Neuronal stem cell (in vitro differentiated cells): ENCODE data around the gene DARS2. TPM values are rescaled to one million over a fixed set of nuclear protein-coding genes. Genes with fewer than 3 reads are reported as not detected.

Experiments used
- DNase-seq: peaks from one replicate; pipeline ENCODE4 v3.0.0-alpha.2; 2013; ENCODE audit warnings: low spot score
- H2AFZ ChIP-seq: one replicate; pipeline ENCODE4 v1.6.1; 2013; ENCODE audit warnings: mild to moderate bottlenecking, low read length, inconsistent platforms
- H2AK5ac ChIP-seq: 2 replicates; pipeline ENCODE4 v1.6.1; 2013; ENCODE audit warnings: low read depth, mild to moderate bottlenecking, inconsistent platforms, low read length, moderate library complexity, mixed read lengths
- H2BK120ac ChIP-seq: 2 replicates; pipeline ENCODE4 v1.6.1; 2013; ENCODE audit warnings: low read depth, mild to moderate bottlenecking, inconsistent platforms, low read length, moderate library complexity, mixed read lengths
- H2BK12ac ChIP-seq: one replicate; pipeline ENCODE4 v1.6.1; 2013; ENCODE audit warnings: low read length, inconsistent platforms
- H2BK15ac ChIP-seq: 2 replicates; pipeline ENCODE4 v1.6.1; 2013; ENCODE audit warnings: mild to moderate bottlenecking, low read length, inconsistent platforms, mixed read lengths
- H2BK5ac ChIP-seq: one replicate; pipeline ENCODE4 v1.6.1; 2013; ENCODE audit warnings: inconsistent platforms, mild to moderate bottlenecking, low read length, moderate library complexity
- H3K14ac ChIP-seq: one replicate; pipeline ENCODE4 v1.6.1; 2013; ENCODE audit warnings: low read length, inconsistent platforms
- H3K18ac ChIP-seq: 2 replicates; pipeline ENCODE4 v1.6.1; 2013; ENCODE audit warnings: low read length, inconsistent platforms
- H3K23ac ChIP-seq: 2 replicates; pipeline ENCODE4 v1.6.1; 2013; ENCODE audit warnings: low read depth, mild to moderate bottlenecking, mixed read lengths, low read length, inconsistent platforms; ENCODE audit not compliant: poor library complexity
- H3K27ac ChIP-seq: replicated peaks from 3 replicates; pipeline ENCODE4 v1.5.1; 2013; ENCODE audit warnings: low read length, inconsistent platforms
- H3K27me3 ChIP-seq, 3 experiments: 2 replicates each; pipeline ENCODE4 v1.6.1; 2013; ENCODE audit warnings: low read length in 3 of 3, mild to moderate bottlenecking in 2 of 3, inconsistent platforms in 1 of 3, low read depth in 1 of 3, mixed read lengths in 1 of 3, moderate library complexity in 1 of 3; ENCODE audit not compliant: control insufficient read depth in 3 of 3, insufficient read depth in 3 of 3
- H3K36me3 ChIP-seq, 2 donors: replicated peaks in 1 of 2; 2 replicates each; pipeline ENCODE4 v1.6.1; 2013; ENCODE audit warnings: low read length in 2 of 2; ENCODE audit not compliant: control insufficient read depth in 2 of 2, insufficient read depth in 2 of 2
- H3K4ac ChIP-seq: 2 replicates; pipeline ENCODE4 v1.6.1; 2013; ENCODE audit warnings: inconsistent platforms, mild to moderate bottlenecking, low read length, moderate library complexity
- H3K4me1 ChIP-seq, 2 donors: 1 replicate in 1 of 2; 2 replicates in 1 of 2; pipeline ENCODE4 v1.6.1; 2013; ENCODE audit warnings: low read length in 2 of 2, low read depth in 1 of 2; ENCODE audit not compliant: control insufficient read depth in 2 of 2, insufficient read depth in 1 of 2
- H3K4me2 ChIP-seq: one replicate; pipeline ENCODE4 v1.6.1; 2013; ENCODE audit warnings: mild to moderate bottlenecking, low read length, inconsistent platforms; ENCODE audit not compliant: insufficient read depth, poor library complexity, severe bottlenecking
- H3K4me3 ChIP-seq, 2 donors: 2 replicates each; pipeline ENCODE4 v1.5.1; 2013; ENCODE audit warnings: low read length in 2 of 2, mild to moderate bottlenecking in 2 of 2, inconsistent platforms in 1 of 2, moderate library complexity in 1 of 2
- H3K79me1 ChIP-seq: one replicate; pipeline ENCODE4 v1.6.1; 2013; ENCODE audit warnings: low read depth, mild to moderate bottlenecking, inconsistent platforms, low read length, moderate library complexity
- H3K9ac ChIP-seq: one replicate; pipeline ENCODE4 v1.6.1; 2013; ENCODE audit warnings: mild to moderate bottlenecking, low read depth, low read length, inconsistent platforms; ENCODE audit not compliant: poor library complexity
- H3K9me3 ChIP-seq, 2 donors: replicated peaks in 1 of 2; 2 replicates each; pipeline versions ENCODE3 to v1.6.1; 2013; ENCODE audit warnings: low read length in 2 of 2, mild to moderate bottlenecking in 2 of 2, inconsistent platforms in 1 of 2, low read depth in 1 of 2, mixed read lengths in 1 of 2, moderate library complexity in 1 of 2; ENCODE audit not compliant: control insufficient read depth in 2 of 2, insufficient read depth in 1 of 2
- H4K8ac ChIP-seq: one replicate; pipeline ENCODE4 v1.6.1; 2013; ENCODE audit warnings: low read depth, mild to moderate bottlenecking, inconsistent platforms, low read length, moderate library complexity
- H4K91ac ChIP-seq: one replicate; pipeline ENCODE4 v1.6.1; 2013; ENCODE audit warnings: low read length, low read depth, mild to moderate bottlenecking, inconsistent platforms; ENCODE audit not compliant: poor library complexity
- WGBS, 2 donors: extraction: QIAGEN DNeasy Blood & Tissue Kit; methylation state at CpG; one replicate each; pipeline ENCODE4 v1.1.7; 2013; ENCODE audit warnings: missing lambda C conversion rate in 2 of 2, mixed read lengths in 1 of 2; ENCODE audit not compliant: insufficient read length in 2 of 2, insufficient replicate concordance in 1 of 2; ENCODE audit errors: extremely low coverage in 2 of 2; 5-methylcytosine and 5-hydroxymethylcytosine counted together
- polyA plus RNA-seq, 2 experiments: library from polyadenylated mRNA; stranded (reverse); fragments of 200-250 nt; gene quantifications; one replicate each; pipeline ENCODE4 v1.2.3, GENCODE V29; 2013

DARS2 gene
- 16.5 TPM for polyA plus RNA-seq (2013, experiment 1 of 2)
- 17.2 TPM for polyA plus RNA-seq (2013, experiment 2 of 2)

GRCh38 chr1:173824315-173825081 lies at the start of gene DARS2, which contains the start of gene CENPL:
Gene DARS2 (plus strand): TSS chr1:173824673. CDS start chr1:173825230, 557 bp downstream.
Gene CENPL (minus strand): TSS chr1:173824883. CDS start chr1:173811299, 13,584 bp downstream.
- Histone ChIP-seq H3K79me1 (peaks cover 2% of the 10 kb centered on the region), H3K18ac (peak within 1 kb of the TSS; percentile 77), H2BK5ac (peak within 1 kb of the TSS; percentile 87), H3K23ac (no peak within 1 kb of the TSS), H2AFZ (peak within 1 kb of the TSS; percentile 92), H4K91ac (no peak within 1 kb of the TSS), H3K4me2 (peak within 1 kb of the TSS; percentile 78), H3K4me1 (peaks cover 0 to 3% of the 10 kb centered on the region in 2 donors), H2BK15ac (no peak within 1 kb of the TSS), H3K36me3 (peaks cover 2 to 47% of the 10 kb centered on the region in 2 donors), H2BK12ac (no peak within 1 kb of the TSS), H3K27me3 (no peaks in the 10 kb centered on the region), H3K4me3 (peak within 1 kb of the TSS; percentile 66 to 87), H2BK120ac (no peak within 1 kb of the TSS), H4K8ac (no peak within 1 kb of the TSS), H3K9me3 (no peaks in the 10 kb centered on the region), H3K14ac (no peak within 1 kb of the TSS), H3K27ac (peak within 1 kb of the TSS; percentile 85), H2AK5ac (no peak within 1 kb of the TSS), H3K4ac (no peak within 1 kb of the TSS), H3K9ac (peak within 1 kb of the TSS; percentile 91)
- WGBS, 2 donors = no CpG with 5 or more reads among the region's 55 CpGs
- DNase-seq = peak; percentile 93

DNA sequence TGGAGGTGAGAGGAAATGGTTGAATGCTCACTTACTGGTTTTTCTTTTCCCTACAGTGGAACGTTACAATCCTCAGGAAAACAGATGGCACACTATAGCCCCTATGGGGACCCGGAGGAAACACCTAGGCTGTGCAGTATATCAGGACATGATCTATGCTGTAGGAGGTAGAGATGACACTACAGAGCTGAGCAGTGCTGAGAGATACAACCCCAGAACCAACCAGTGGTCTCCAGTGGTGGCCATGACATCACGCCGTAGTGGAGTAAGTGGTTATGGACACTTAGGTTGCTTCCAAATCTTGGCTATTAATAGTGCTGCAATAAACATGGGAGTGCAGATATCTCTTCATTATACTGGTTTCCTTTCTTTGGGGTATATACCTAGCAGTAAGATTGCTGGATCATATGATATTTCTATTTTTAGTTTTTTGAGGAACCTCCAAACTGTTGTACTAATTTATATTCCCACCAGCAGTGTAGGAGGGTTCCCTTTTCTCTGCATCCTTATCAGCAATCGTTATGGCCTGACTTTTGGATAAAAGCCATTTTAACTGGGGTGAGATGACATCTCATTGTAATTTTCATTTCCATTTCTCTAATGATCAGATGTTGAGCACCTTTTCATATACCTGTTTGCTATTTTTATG lies 48.8 kb upstream of the DARS2 start:
- Histone ChIP-seq H4K8ac (no peak overlapping the region), H3K79me1 (no peaks in the 10 kb centered on the region), H3K4me3 (no peak overlapping the region), H3K27me3 (no peaks in the 10 kb centered on the region), H2BK15ac (no peak overlapping the region), H3K9ac (no peak overlapping the region), H3K18ac (no peak overlapping the region), H2BK120ac (no peak overlapping the region), H4K91ac (no peak overlapping the region), H2BK12ac (no peak overlapping the region), H3K14ac (no peak overlapping the region), H3K9me3 (no peaks in the 10 kb centered on the region), H3K4me1 (no peaks in the 10 kb centered on the region), H3K4ac (no peak overlapping the region), H2AK5ac (no peak overlapping the region), H2BK5ac (no peak overlapping the region), H3K4me2 (no peak overlapping the region), H3K36me3 (peaks cover 3 to 60% of the 10 kb centered on the region in 2 donors), H2AFZ (no peak overlapping the region), H3K27ac (no peak overlapping the region), H3K23ac (no peak overlapping the region)
- DNase-seq = no peak
- no CpG with 5 or more reads among the region's 5 CpGs for WGBS, 2 donors

DNA sequence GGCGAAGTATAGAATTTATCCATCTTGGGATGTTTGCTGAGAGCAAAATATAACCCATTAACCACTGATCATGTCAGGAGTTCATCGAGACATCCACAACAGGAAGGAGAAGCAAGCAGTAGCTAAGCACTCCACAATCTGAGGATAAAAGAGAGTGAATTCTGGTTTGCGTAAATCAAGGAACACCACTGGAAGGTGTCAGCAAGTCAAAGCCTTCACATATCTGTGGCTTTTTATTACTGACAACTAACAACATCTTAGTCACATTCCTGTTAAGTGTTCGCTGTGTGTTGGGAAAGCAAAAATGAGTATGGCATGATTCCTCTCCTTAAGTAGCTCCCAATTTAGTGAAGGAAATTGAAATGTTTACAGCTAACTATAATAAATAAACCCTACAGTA lies 44.5 kb upstream of the DARS2 start:
- Histone ChIP-seq H2BK15ac (no peak overlapping the region), H3K18ac (no peak overlapping the region), H3K4me1 (no peaks in the 10 kb centered on the region), H2AK5ac (no peak overlapping the region), H3K23ac (no peak overlapping the region), H3K4me3 (no peak overlapping the region), H3K27me3 (no peaks in the 10 kb centered on the region), H3K4ac (no peak overlapping the region), H3K14ac (no peak overlapping the region), H3K9me3 (no peaks in the 10 kb centered on the region), H2BK5ac (no peak overlapping the region), H4K8ac (no peak overlapping the region), H3K9ac (no peak overlapping the region), H2BK120ac (no peak overlapping the region), H4K91ac (no peak overlapping the region), H3K4me2 (no peak overlapping the region), H3K36me3 (peaks cover 9 to 93% of the 10 kb centered on the region in 2 donors), H2BK12ac (no peak overlapping the region), H2AFZ (no peak overlapping the region), H3K27ac (no peak overlapping the region), H3K79me1 (no peaks in the 10 kb centered on the region)
- no peak for DNase-seq
- no CpG with 5 or more reads among the region's 4 CpGs for WGBS, 2 donors

- H3K4me3 ChIP-seq = no peak overlapping the region
- H2AK5ac ChIP-seq = no peak overlapping the region
- peaks cover 6 to 78% of the 10 kb centered on the region in 2 donors for H3K36me3 ChIP-seq
- no peaks in the 10 kb centered on the region for H3K79me1 ChIP-seq
- H3K4me2 ChIP-seq = no peak overlapping the region
- no peak overlapping the region for H2BK15ac ChIP-seq
- no peak overlapping the region for H2BK12ac ChIP-seq
- H3K9me3 ChIP-seq = no peaks in the 10 kb centered on the region
- no peak overlapping the region for H4K91ac ChIP-seq
- H3K4ac ChIP-seq = no peak overlapping the region
- H3K23ac ChIP-seq = no peak overlapping the region
- no peak overlapping the region for H3K9ac ChIP-seq
- no peak overlapping the region for H2AFZ ChIP-seq
- H4K8ac ChIP-seq = no peak overlapping the region
- no peak for DNase-seq
- no peaks in the 10 kb centered on the region for H3K4me1 ChIP-seq
- no peak overlapping the region for H2BK120ac ChIP-seq
- no peaks in the 10 kb centered on the region for H3K27me3 ChIP-seq
- no peak overlapping the region for H3K18ac ChIP-seq
- no peak overlapping the region for H3K14ac ChIP-seq
- H3K27ac ChIP-seq = no peak overlapping the region
- no CpG with 5 or more reads among the region's 7 CpGs for WGBS, 2 donors
- H2BK5ac ChIP-seq = no peak overlapping the region
Measured at GRCh38 chr1:173784997-173785396, 39.5 kb upstream of the DARS2 start.
